Measurements from ENCODE around the gene CACNA2D2. TPM values are rescaled to one million over a fixed set of nuclear protein-coding genes. Genes with fewer than 3 reads are reported as not detected.

The CACNA2D2 gene
- total and polyA plus RNA-seq, 9 donors, result 0.95 to 8.6 (median 3.8) TPM

- Histone ChIP-seq H3K9me3 (no peaks in the 10 kb centered on the region), H3K4me1 (ENCODE audit: insufficient read depth) (peaks cover 1% of the 10 kb centered on the region), H3K4me3 (no peak overlapping the region), H3K27ac (no peak overlapping the region), H3K27me3 (no peaks in the 10 kb centered on the region), H3K36me3 (no peaks in the 10 kb centered on the region)
- intact Hi-C loops (cut with DNase I), result no loop called here
- DNase-seq, result peak in 4 of 5 donors; percentile 30 to 60 (median 48)
- TF ChIP-seq POLR2A (IDR thresholded peaks at IDR 0.05) (no peak), EP300 (IDR thresholded peaks at IDR 0.05) (no peak), CTCF (IDR thresholded peaks at IDR 0.05) (no peak)
- 58 to 63% (median 61%) methylated on average over 12 of the region's 12 CpGs for WGBS, 3 donors
Observed at GRCh38 chr3:50390508-50391224, 112.8 kb downstream of the CACNA2D2 start.

GRCh38 chr3:50389414-50389767, 114.0 kb downstream of the CACNA2D2 start:
- TF ChIP-seq EP300 (IDR thresholded peaks at IDR 0.05) (no peak), POLR2A (IDR thresholded peaks at IDR 0.05) (no peak), CTCF (IDR thresholded peaks at IDR 0.05) (no peak)
- 84 to 93% (median 87%) methylated on average over 6 of the region's 6 CpGs for WGBS, 3 donors
- intact Hi-C loops (cut with DNase I), result no loop called here

GRCh38 chr3:50388720-50389413, 114.6 kb downstream of the CACNA2D2 start:
- Histone ChIP-seq H3K27ac (no peak overlapping the region), H3K4me3 (no peak overlapping the region), H3K9me3 (no peaks in the 10 kb centered on the region), H3K27me3 (no peaks in the 10 kb centered on the region), H3K4me1 (ENCODE audit: insufficient read depth) (peaks cover 1% of the 10 kb centered on the region), H3K36me3 (no peaks in the 10 kb centered on the region)
- DNase-seq, result no peak
- TF ChIP-seq CTCF (IDR thresholded peaks at IDR 0.05) (no peak), EP300 (IDR thresholded peaks at IDR 0.05) (no peak), POLR2A (IDR thresholded peaks at IDR 0.05) (no peak)
- 82 to 87% (median 86%) methylated on average over 22 of the region's 22 CpGs for WGBS, 3 donors
- intact Hi-C loops (cut with DNase I), result no loop called here

More at GRCh38 chr3:50389414-50389767, 114.0 kb downstream of the CACNA2D2 start:
- Histone ChIP-seq H3K4me3 (no peak overlapping the region), H3K36me3 (no peaks in the 10 kb centered on the region), H3K9me3 (no peaks in the 10 kb centered on the region), H3K27ac (no peak overlapping the region), H3K4me1 (ENCODE audit: insufficient read depth) (peaks cover 1% of the 10 kb centered on the region), H3K27me3 (no peaks in the 10 kb centered on the region)
- DNase-seq, result no peak

- H3K36me3 ChIP-seq, result no peaks in the 10 kb centered on the region
- no peak overlapping the region for H3K27ac ChIP-seq
- DNase-seq, result no peak
- TF ChIP-seq EP300 (IDR thresholded peaks at IDR 0.05) (no peak), POLR2A (IDR thresholded peaks at IDR 0.05) (no peak), CTCF (IDR thresholded peaks at IDR 0.05) (no peak)
- H3K4me3 ChIP-seq, result no peak overlapping the region
- H3K9me3 ChIP-seq, result no peaks in the 10 kb centered on the region
- intact Hi-C loops (cut with DNase I), result no loop called here
- peaks cover 1% of the 10 kb centered on the region for H3K4me1 ChIP-seq (ENCODE audit: insufficient read depth)
- no peaks in the 10 kb centered on the region for H3K27me3 ChIP-seq
- 78 to 84% (median 82%) methylated on average over 25 of the region's 25 CpGs for WGBS, 3 donors
Observed at GRCh38 chr3:50388016-50388719, 115.3 kb downstream of the CACNA2D2 start.
